Fibroblast of lung (primary cell): ENCODE data around the gene IL10RB. TPM values are rescaled to one million over a fixed set of nuclear protein-coding genes. Genes with fewer than 3 reads are reported as not detected.
"Not testable (repeated sequence)": the region's sequence is repeated elsewhere in the genome, so short reads cannot be mapped to it uniquely, and the experiment has no call there.

Experiments
- DNase-seq, 2 donors: peaks; one replicate each; pipeline versions ENCODE4 v3.0.0 to v3.0.0-alpha.2; 2010; ENCODE audit warnings: low read depth in 2 of 2
- H2AFZ ChIP-seq: 2 replicates; pipeline ENCODE4 v1.5.1; 2012; ENCODE audit warnings: low read length, control low read depth, inconsistent platforms
- H3K27ac ChIP-seq: 2 replicates; pipeline ENCODE4 v1.5.1; 2011; ENCODE audit warnings: low read length, control low read depth; ENCODE audit not compliant: insufficient read depth
- H3K27me3 ChIP-seq: 2 replicates; pipeline ENCODE4 v1.5.1; 2011; ENCODE audit warnings: mild to moderate bottlenecking, low read length; ENCODE audit not compliant: control insufficient read depth, insufficient read depth
- H3K36me3 ChIP-seq: 2 replicates; pipeline ENCODE4 v1.5.1; 2011; ENCODE audit warnings: low read length; ENCODE audit not compliant: control insufficient read depth, insufficient read depth
- H3K4me1 ChIP-seq: 2 replicates; pipeline ENCODE4 v1.5.1; 2011; ENCODE audit warnings: low read length; ENCODE audit not compliant: control insufficient read depth, insufficient read depth; ENCODE audit errors: extremely low read depth
- H3K4me2 ChIP-seq: 2 replicates; pipeline ENCODE4 v1.5.1; 2011; ENCODE audit warnings: low read length, control low read depth; ENCODE audit not compliant: insufficient read depth; ENCODE audit errors: extremely low read depth
- H3K4me3 ChIP-seq, 4 experiments: fragments of 200-600 bp in 1 of 4; sonication (generic) in 1 of 4; replicated peaks in 1 of 4; 2 replicates each; pipeline ENCODE4 v1.5.1; 2011 to 2016; ENCODE audit warnings: low read length in 4 of 4, low read depth in 3 of 4, mild to moderate bottlenecking in 3 of 4, control low read depth in 2 of 4, inconsistent platforms in 1 of 4, mixed read lengths in 1 of 4; ENCODE audit not compliant: insufficient read depth in 1 of 4; ENCODE audit errors: control extremely low read depth in 1 of 4
- H3K79me2 ChIP-seq: 2 replicates; pipeline ENCODE4 v1.5.1; 2012; ENCODE audit warnings: mild to moderate bottlenecking, low read length, inconsistent platforms; ENCODE audit not compliant: control insufficient read depth, insufficient read depth
- H3K9ac ChIP-seq: 2 replicates; pipeline ENCODE4 v1.5.1; 2011; ENCODE audit warnings: mild to moderate bottlenecking, low read length, control low read depth; ENCODE audit not compliant: insufficient read depth
- H3K9me3 ChIP-seq: 2 replicates; pipeline ENCODE4 v1.5.1; 2012; ENCODE audit warnings: low read depth, low read length; ENCODE audit not compliant: control insufficient read depth, insufficient read depth
- H4K20me1 ChIP-seq: 2 replicates; pipeline ENCODE4 v1.5.1; 2011; ENCODE audit warnings: low read length; ENCODE audit not compliant: control insufficient read depth, insufficient read depth; ENCODE audit errors: extremely low read depth
- CTCF ChIP-seq, 2 donors: IDR thresholded peaks in 1 of 2; conservative IDR thresholded peaks in 1 of 2; 1 replicate in 1 of 2; 2 replicates in 1 of 2; pipeline ENCODE4 v1.5.1; 2011 to 2012; ENCODE audit warnings: low read length in 2 of 2, control low read depth in 1 of 2, inconsistent platforms in 1 of 2, low read depth in 1 of 2, mild to moderate bottlenecking in 1 of 2
- EZH2 ChIP-seq: IDR thresholded peaks from 2 replicates; pipeline ENCODE4 v1.5.1; 2012; ENCODE audit warnings: low read length, control low read depth, mild to moderate bottlenecking; ENCODE audit errors: missing control alignments
- polyA plus RNA-seq, 2 donors: library from polyadenylated mRNA; depleted of rRNA in 1 of 2; stranded (reverse) in 1 of 2; unstranded in 1 of 2; fragments of >200 nt; gene quantifications; 2 replicates each; pipeline ENCODE4 v1.2.1, GENCODE V29; 2011 to 2012; ENCODE audit warnings: missing spikeins in 1 of 2
- total RNA-seq: library from RNA; depleted of rRNA; stranded (reverse); fragments of >200 nt; gene quantifications from 2 replicates; pipeline ENCODE4 v1.2.1, GENCODE V29; 2014

Gene IL10RB
- total and polyA plus RNA-seq, 2 donors (not counting 1 experiment from before 2014, with no cell fraction given) = 56.2 to 64.1 TPM

- H3K9ac ChIP-seq = no peak overlapping the region
- no peak overlapping the region for H2AFZ ChIP-seq
- no peaks in the 10 kb centered on the region for H3K9me3 ChIP-seq
- TF ChIP-seq EZH2 (no peak), CTCF (conservative IDR thresholded peaks at IDR 0.05 in 1 of 2, IDR thresholded peaks at IDR 0.05 in 1 of 2; ENCODE audit: low read depth in 1 of 2, low read length in 2 of 2) (no peak)
- no peak for DNase-seq
- H3K79me2 ChIP-seq = no peaks in the 10 kb centered on the region
- H3K36me3 ChIP-seq = no peaks in the 10 kb centered on the region
- no peak overlapping the region for H3K4me2 ChIP-seq
- no peak overlapping the region for H3K4me3 ChIP-seq
- peaks cover 2% of the 10 kb centered on the region for H3K27me3 ChIP-seq
- H3K4me1 ChIP-seq = no peaks in the 10 kb centered on the region
- no peak overlapping the region for H3K27ac ChIP-seq
- no peaks in the 10 kb centered on the region for H4K20me1 ChIP-seq
Measured at GRCh38 chr21:33317786-33318486, 51.8 kb downstream of the IL10RB start.

GRCh38 chr21:33321005-33321404 is 54.8 kb downstream of the IL10RB start:
- not testable (repeated sequence) for H3K9me3 ChIP-seq, H3K4me1 ChIP-seq, H2AFZ ChIP-seq, DNase-seq, H3K4me2 ChIP-seq, H3K27me3 ChIP-seq, H3K79me2 ChIP-seq, H3K9ac ChIP-seq, H4K20me1 ChIP-seq, H3K27ac ChIP-seq, H3K4me3 ChIP-seq, H3K36me3 ChIP-seq

GRCh38 chr21:33323610-33324009 is 57.4 kb downstream of the IL10RB start:
- Histone ChIP-seq H3K79me2 (peaks cover 26% of the 10 kb centered on the region), H3K4me3 (peak overlapping the region in 1 of 4 experiments; percentile 97)
- H3K9ac ChIP-seq, H3K9me3 ChIP-seq, H3K4me2 ChIP-seq, DNase-seq, H2AFZ ChIP-seq, H3K4me1 ChIP-seq, H3K36me3 ChIP-seq, H4K20me1 ChIP-seq, H3K27ac ChIP-seq, H3K27me3 ChIP-seq: not testable (repeated sequence)
